ENCODE data around the gene SLC8A2. TPM values are rescaled to one million over a fixed set of nuclear protein-coding genes. Genes with fewer than 3 reads are reported as not detected.

The SLC8A2 gene
- total and polyA plus RNA-seq, 2 experiments from 2014 or later, result 0.99 to 3.7 TPM

GRCh38 chr19:47511128-47511517, 39.4 kb upstream of the SLC8A2 start:
- Histone ChIP-seq H3K4me3 (no peak overlapping the region), H3K4me1 (ENCODE audit: low read depth) (no peaks in the 10 kb centered on the region), H3K36me3 (no peaks in the 10 kb centered on the region), H3K27me3 (no peaks in the 10 kb centered on the region), H3K9me3 (ENCODE audit: low read depth) (no peaks in the 10 kb centered on the region), H3K27ac (no peak overlapping the region)
- no peak for TF ChIP-seq CTCF (IDR thresholded peaks at IDR 0.05; ENCODE audit: low read depth, low read length)
- peak in 1 of 2 donors; percentile 52 for DNase-seq (ENCODE audit: low read depth in 1 of 2, low spot score in 1 of 2)

- H3K9me3 ChIP-seq (ENCODE audit: low read depth), result no peaks in the 10 kb centered on the region
- no peak for TF ChIP-seq CTCF (IDR thresholded peaks at IDR 0.05; ENCODE audit: low read depth, low read length)
- no peak for DNase-seq (ENCODE audit: low read depth in 1 of 2, low spot score in 1 of 2)
- no peaks in the 10 kb centered on the region for H3K27me3 ChIP-seq
- no peaks in the 10 kb centered on the region for H3K4me1 ChIP-seq (ENCODE audit: low read depth)
- H3K4me3 ChIP-seq, result no peak overlapping the region
- H3K27ac ChIP-seq, result no peak overlapping the region
- H3K36me3 ChIP-seq, result no peaks in the 10 kb centered on the region
Measured at GRCh38 chr19:47510516-47511127, 38.9 kb upstream of the SLC8A2 start.

- no peak for TF ChIP-seq CTCF (IDR thresholded peaks at IDR 0.05; ENCODE audit: low read depth, low read length)
- no peaks in the 10 kb centered on the region for H3K9me3 ChIP-seq (ENCODE audit: low read depth)
- no peak for DNase-seq (ENCODE audit: low read depth in 1 of 2, low spot score in 1 of 2)
- no peak overlapping the region for H3K4me3 ChIP-seq
- H3K27me3 ChIP-seq, result no peaks in the 10 kb centered on the region
- H3K27ac ChIP-seq, result no peak overlapping the region
- no peaks in the 10 kb centered on the region for H3K36me3 ChIP-seq
- no peaks in the 10 kb centered on the region for H3K4me1 ChIP-seq (ENCODE audit: low read depth)
Measured at GRCh38 chr19:47509973-47510372, 38.3 kb upstream of the SLC8A2 start.

GRCh38 chr19:47509170-47509847, 37.6 kb upstream of the SLC8A2 start:
- H3K4me3 ChIP-seq, result no peak overlapping the region
- no peaks in the 10 kb centered on the region for H3K36me3 ChIP-seq
- H3K27ac ChIP-seq, result no peak overlapping the region
- no peaks in the 10 kb centered on the region for H3K27me3 ChIP-seq
- TF ChIP-seq CTCF (IDR thresholded peaks at IDR 0.05; ENCODE audit: low read depth, low read length), result no peak
- H3K9me3 ChIP-seq (ENCODE audit: low read depth), result no peaks in the 10 kb centered on the region
- DNase-seq (ENCODE audit: low read depth in 1 of 2, low spot score in 1 of 2), result no peak
- no peaks in the 10 kb centered on the region for H3K4me1 ChIP-seq (ENCODE audit: low read depth)

GRCh38 chr19:47508721-47509120, 37.0 kb upstream of the SLC8A2 start:
- no peak overlapping the region for H3K4me3 ChIP-seq
- no peak overlapping the region for H3K27ac ChIP-seq
- no peaks in the 10 kb centered on the region for H3K4me1 ChIP-seq (ENCODE audit: low read depth)
- no peak for DNase-seq (ENCODE audit: low read depth in 1 of 2, low spot score in 1 of 2)
- no peaks in the 10 kb centered on the region for H3K36me3 ChIP-seq
- TF ChIP-seq CTCF (IDR thresholded peaks at IDR 0.05; ENCODE audit: low read depth, low read length), result no peak
- H3K9me3 ChIP-seq (ENCODE audit: low read depth), result no peaks in the 10 kb centered on the region
- H3K27me3 ChIP-seq, result no peaks in the 10 kb centered on the region

Data from cardiac muscle cell (in vitro differentiated cells and primary cell).